Activated T-helper 1 cell treated with anti-CD3 and anti-CD28 coated beads, Interleukin-12 subunit alpha, Interleukin-12 subunit beta, Interleukin-2, Interleukin-4 antibody, amounts not matched to agents 30 ng/mL and 10 ng/mL and 1 ng/mL, durations not matched to agents 14 hours and 24 hours and 36 hours (primary cell): ENCODE data around the gene REV3L. TPM values are rescaled to one million over a fixed set of nuclear protein-coding genes. Genes with fewer than 3 reads are reported as not detected.
"Not testable (repeated sequence)": the region's sequence is repeated elsewhere in the genome, so short reads cannot be mapped to it uniquely, and the experiment has no call there.

Experiments
- DNase-seq: peaks from one replicate; pipeline ENCODE4 v3.0.0; 2021; ENCODE audit warnings: low spot score
- H3K27ac Mint-ChIP-seq: one replicate; pipeline ENCODE4 v1.8.0; 2021; ENCODE audit warnings: mild to moderate bottlenecking, mixed read lengths
- H3K27me3 Mint-ChIP-seq: one replicate; pipeline ENCODE4 v1.8.0; 2022; ENCODE audit warnings: mild to moderate bottlenecking, moderate library complexity, mixed read lengths; ENCODE audit not compliant: insufficient read depth
- H3K36me3 Mint-ChIP-seq: one replicate; pipeline ENCODE4 v1.8.0; 2021; ENCODE audit warnings: low read depth, mixed read lengths
- H3K4me1 Mint-ChIP-seq: one replicate; pipeline ENCODE4 v1.8.0; 2021; ENCODE audit warnings: low read depth, mixed read lengths
- H3K4me3 Mint-ChIP-seq: one replicate; pipeline ENCODE4 v1.8.0; 2021; ENCODE audit warnings: mild to moderate bottlenecking, moderate library complexity, mixed read lengths
- H3K9me3 Mint-ChIP-seq: one replicate; pipeline ENCODE4 v1.8.0; 2021; ENCODE audit warnings: mixed read lengths
- intact Hi-C: fragments of 100-400 bp; cut with micrococcal nuclease; formaldehyde crosslinking; loops from one replicate; pipeline ENCODE4 v1.15.1; 2024
- total RNA-seq: library from RNA; stranded (reverse); gene quantifications from 2 replicates; pipeline ENCODE4 v1.2.3, GENCODE V29; 2022

Gene REV3L
- total RNA-seq, 1 donor from 2014 or later, result 18.3 TPM

- H3K9me3 Mint-ChIP-seq, result peaks cover 2% of the 10 kb centered on the region
- H3K36me3 Mint-ChIP-seq, result peaks cover 31% of the 10 kb centered on the region
- H3K27me3 Mint-ChIP-seq, result no peaks in the 10 kb centered on the region
- H3K4me3 Mint-ChIP-seq, result no peak overlapping the region
- no peak overlapping the region for H3K27ac Mint-ChIP-seq
- no peak for DNase-seq
- no peaks in the 10 kb centered on the region for H3K4me1 Mint-ChIP-seq
- intact Hi-C loops, result no loop called here
Measured at GRCh38 chr6:111307275-111307858, 175.7 kb downstream of the REV3L start.

GRCh38 chr6:111306104-111306888, 176.7 kb downstream of the REV3L start:
- Mint-ChIP-seq H3K36me3 (peaks cover 36% of the 10 kb centered on the region), H3K9me3 (peaks cover 5% of the 10 kb centered on the region), H3K27me3 (no peaks in the 10 kb centered on the region), H3K27ac (peak overlapping the region; percentile 3), H3K4me3 (no peak overlapping the region), H3K4me1 (no peaks in the 10 kb centered on the region)
- intact Hi-C loops, result no loop called here
- no peak for DNase-seq

GRCh38 chr6:111301946-111302345, 181.1 kb downstream of the REV3L start:
- H3K27me3 Mint-ChIP-seq, result no peaks in the 10 kb centered on the region
- H3K4me3 Mint-ChIP-seq, result no peak overlapping the region
- intact Hi-C loops, result loop anchor here (2.0 kb wide), 1 partner anchor 37 kb away; no protein-coding TSS in a partner anchor

DNA sequence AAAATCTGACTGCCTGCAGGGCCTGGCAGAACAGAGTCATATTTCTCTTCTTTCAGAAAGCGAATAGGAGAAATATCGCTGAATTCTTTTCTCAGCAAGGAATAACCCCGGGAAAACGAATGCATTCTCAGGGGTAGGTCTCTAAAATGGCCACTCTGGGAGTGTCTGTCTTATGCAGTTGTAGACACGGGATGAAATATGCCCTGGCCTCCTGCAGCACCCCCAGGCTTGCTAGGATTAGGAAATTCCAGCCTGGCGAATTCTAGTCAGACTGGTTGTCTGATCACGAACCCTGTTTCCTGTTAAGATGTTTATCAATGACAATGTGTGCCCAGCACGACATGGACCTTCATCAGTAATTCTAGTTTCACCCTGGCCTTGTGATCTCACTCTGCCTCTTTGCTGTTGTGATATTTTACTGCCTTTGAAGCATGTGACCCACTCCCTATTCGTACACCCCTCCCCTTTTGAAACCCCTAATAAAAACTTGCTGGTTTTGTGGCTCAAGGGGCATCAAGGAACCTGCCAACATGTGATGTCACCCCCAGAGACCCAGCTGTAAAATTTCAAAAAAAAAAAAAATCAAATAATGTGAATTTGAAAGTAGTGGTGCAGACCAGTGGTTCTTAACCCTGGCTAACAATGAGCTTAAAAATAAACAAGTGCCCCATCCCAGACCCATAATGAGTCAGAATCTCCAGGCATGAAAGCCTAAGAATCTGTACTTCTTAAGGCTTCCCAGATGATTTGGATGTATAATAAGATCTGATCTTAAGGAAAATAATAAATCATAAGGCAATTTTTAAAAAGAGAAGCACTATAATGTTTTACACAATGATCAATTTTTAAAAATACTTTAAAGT, 181.8 kb downstream of the REV3L start:
- H3K9me3 Mint-ChIP-seq, H3K4me3 Mint-ChIP-seq, H3K27ac Mint-ChIP-seq, DNase-seq, H3K4me1 Mint-ChIP-seq, H3K27me3 Mint-ChIP-seq: not testable (repeated sequence)
- peaks cover 22% of the 10 kb centered on the region for H3K36me3 Mint-ChIP-seq
- intact Hi-C loops, result loop anchor here (2.0 kb wide), 1 partner anchor 38 kb away; no protein-coding TSS in a partner anchor

More at GRCh38 chr6:111301946-111302345, 181.1 kb downstream of the REV3L start:
- no peaks in the 10 kb centered on the region for H3K4me1 Mint-ChIP-seq
- no peak overlapping the region for H3K27ac Mint-ChIP-seq
- H3K36me3 Mint-ChIP-seq, result peaks cover 21% of the 10 kb centered on the region
- DNase-seq, result no peak
- peaks cover 8% of the 10 kb centered on the region for H3K9me3 Mint-ChIP-seq

- H3K4me3 Mint-ChIP-seq, result no peak overlapping the region
- H3K4me1 Mint-ChIP-seq, result peaks cover 7% of the 10 kb centered on the region
- H3K36me3 Mint-ChIP-seq, result peaks cover 18% of the 10 kb centered on the region
- H3K9me3 Mint-ChIP-seq, result peaks cover 8% of the 10 kb centered on the region
- no peak overlapping the region for H3K27ac Mint-ChIP-seq
- intact Hi-C loops, result no loop called here
- DNase-seq, result no peak
- H3K27me3 Mint-ChIP-seq, result no peaks in the 10 kb centered on the region
Measured at GRCh38 chr6:111297776-111298175, 185.2 kb downstream of the REV3L start.

- H3K27ac Mint-ChIP-seq, result no peak overlapping the region
- H3K36me3 Mint-ChIP-seq, result peaks cover 4% of the 10 kb centered on the region
- H3K4me1 Mint-ChIP-seq, result peaks cover 25% of the 10 kb centered on the region
- no peak overlapping the region for H3K4me3 Mint-ChIP-seq
- DNase-seq, result no peak
- H3K9me3 Mint-ChIP-seq, result no peaks in the 10 kb centered on the region
- intact Hi-C loops, result no loop called here
- no peaks in the 10 kb centered on the region for H3K27me3 Mint-ChIP-seq
Measured at GRCh38 chr6:111294374-111294967, 188.5 kb downstream of the REV3L start.

DNA sequence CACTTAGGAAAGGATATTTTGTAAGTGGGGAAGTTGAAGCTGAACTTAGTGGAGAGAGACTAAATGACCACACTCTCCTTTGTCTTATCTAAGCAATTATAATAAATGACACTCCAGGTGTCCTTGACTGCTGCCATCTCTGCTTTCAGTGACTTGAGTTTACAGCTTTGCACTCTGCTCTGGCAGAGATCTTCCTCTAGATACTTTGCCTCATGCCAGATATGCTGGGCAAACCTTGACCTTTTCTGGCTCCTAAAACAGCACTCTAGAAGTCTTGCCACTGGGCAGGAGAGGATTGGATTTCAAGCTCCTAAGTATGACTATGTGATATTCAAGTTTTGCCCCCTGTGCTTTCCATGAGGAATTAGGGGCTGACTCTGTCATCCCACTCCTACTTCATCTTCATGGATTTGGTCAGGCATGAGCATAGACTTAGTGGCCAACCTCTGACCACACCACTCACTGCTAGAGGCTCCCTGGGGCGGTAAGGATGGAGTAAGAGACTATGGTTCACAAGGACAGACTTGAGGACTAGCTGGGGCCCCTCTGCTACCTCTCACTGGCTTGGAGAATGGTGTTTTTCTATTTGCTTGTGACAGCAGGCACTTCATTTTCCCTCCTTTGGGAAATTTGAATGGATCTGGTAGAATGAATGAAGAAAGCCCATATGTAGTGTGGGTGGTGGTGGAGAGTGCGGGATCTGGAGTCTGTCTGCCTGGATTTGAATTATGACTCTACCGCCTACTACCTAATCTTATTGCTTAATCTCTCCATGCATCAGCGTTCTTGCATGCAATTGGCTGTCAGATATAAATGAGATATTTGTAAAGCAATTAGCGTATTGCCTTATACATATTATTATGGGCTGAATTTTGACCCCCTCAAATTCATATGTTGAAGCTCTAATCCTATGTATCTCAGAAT, 191.4 kb downstream of the REV3L start:
- no peaks in the 10 kb centered on the region for H3K27me3 Mint-ChIP-seq
- H3K4me1 Mint-ChIP-seq, result peaks cover 30% of the 10 kb centered on the region
- peaks cover 6% of the 10 kb centered on the region for H3K36me3 Mint-ChIP-seq
- H3K4me3 Mint-ChIP-seq, result no peak overlapping the region
- no peak overlapping the region for H3K27ac Mint-ChIP-seq
- H3K9me3 Mint-ChIP-seq, result no peaks in the 10 kb centered on the region
- DNase-seq, result no peak
- intact Hi-C loops, result loop anchor here (1.0 kb wide), 1 partner anchor 32 kb away; a partner anchor contains a TSS

- not testable (repeated sequence) for H3K36me3 Mint-ChIP-seq, H3K9me3 Mint-ChIP-seq, H3K4me3 Mint-ChIP-seq, H3K27me3 Mint-ChIP-seq
- Mint-ChIP-seq H3K27ac (peak overlapping the region; percentile 4), H3K4me1 (peaks cover 30% of the 10 kb centered on the region)
- intact Hi-C loops, result loop anchor here (1.0 kb wide), 1 partner anchor 32 kb away; a partner anchor contains a TSS
- DNase-seq, result peak; percentile 6
Measured at GRCh38 chr6:111290689-111291335, 192.2 kb downstream of the REV3L start.

DNA sequence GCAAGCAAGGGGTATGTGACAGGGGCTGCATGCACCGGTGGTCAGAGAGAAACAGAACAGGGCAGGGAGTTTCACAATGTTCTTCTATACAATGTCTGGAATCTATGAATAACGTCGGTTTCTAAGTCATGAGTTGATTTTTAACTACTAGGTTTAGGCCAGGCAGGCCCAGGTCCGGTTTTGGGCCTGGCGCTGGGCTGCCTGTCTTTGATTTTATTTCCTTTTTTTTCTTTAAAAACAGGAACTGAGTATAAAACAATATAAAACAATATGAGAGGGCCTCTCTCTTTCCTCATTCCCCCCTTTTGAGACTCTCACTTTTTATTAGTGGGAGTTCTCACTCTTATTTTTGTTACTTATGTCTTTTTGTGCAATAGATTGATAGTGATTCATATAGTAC, 198.7 kb downstream of the REV3L start:
- peaks cover 32% of the 10 kb centered on the region for H3K36me3 Mint-ChIP-seq
- H3K4me1 Mint-ChIP-seq, result peaks cover 11% of the 10 kb centered on the region
- H3K4me3 Mint-ChIP-seq, H3K27me3 Mint-ChIP-seq, H3K9me3 Mint-ChIP-seq, H3K27ac Mint-ChIP-seq, DNase-seq, intact Hi-C loops: not testable (repeated sequence)

DNA sequence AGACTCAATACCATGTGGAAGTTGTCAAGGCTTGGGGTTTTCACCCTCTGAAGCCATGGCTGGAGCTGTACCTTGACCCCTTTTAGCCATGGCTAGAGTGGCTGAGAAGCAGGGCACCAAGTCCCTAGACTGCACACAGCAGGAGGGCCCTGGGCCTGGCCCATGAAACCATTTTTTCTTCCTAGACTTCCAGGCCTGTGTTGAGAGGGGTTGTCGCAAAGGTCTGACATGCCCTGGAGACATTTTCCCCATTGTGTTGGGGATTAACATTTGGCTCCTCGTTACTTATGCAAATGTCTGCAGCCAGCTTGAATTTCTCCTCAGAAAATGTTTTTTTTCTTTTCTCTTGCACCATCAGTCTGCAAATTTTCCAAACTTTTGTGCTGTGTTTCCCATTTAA, 199.3 kb downstream of the REV3L start:
- H3K27me3 Mint-ChIP-seq, result no peaks in the 10 kb centered on the region
- no peak for DNase-seq
- peaks cover 7% of the 10 kb centered on the region for H3K4me1 Mint-ChIP-seq
- no peak overlapping the region for H3K27ac Mint-ChIP-seq
- intact Hi-C loops, result no loop called here
- no peaks in the 10 kb centered on the region for H3K9me3 Mint-ChIP-seq
- H3K4me3 Mint-ChIP-seq, result no peak overlapping the region
- H3K36me3 Mint-ChIP-seq, result peaks cover 37% of the 10 kb centered on the region

DNA sequence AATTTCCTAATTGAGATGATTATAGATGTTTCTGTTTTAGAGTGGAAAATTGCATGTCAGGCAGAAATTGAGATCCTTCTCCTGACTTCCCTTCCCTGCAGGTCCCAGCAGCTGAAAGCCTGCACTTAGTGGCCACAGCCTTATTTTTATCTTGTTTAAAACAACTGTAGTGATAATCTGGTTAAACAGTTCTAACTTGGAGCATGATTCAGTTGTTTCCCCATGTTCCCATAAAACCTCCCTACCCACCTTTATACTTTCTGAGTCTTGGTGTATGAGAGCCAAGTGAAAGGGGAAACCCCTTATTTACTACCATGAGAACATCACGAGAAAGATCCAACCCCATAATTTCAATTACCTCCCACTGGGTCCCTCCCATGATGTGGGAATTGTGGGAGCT, 200.5 kb downstream of the REV3L start:
- intact Hi-C loops, result no loop called here
- H3K27me3 Mint-ChIP-seq, result no peaks in the 10 kb centered on the region
- H3K4me1 Mint-ChIP-seq, result peaks cover 7% of the 10 kb centered on the region
- peaks cover 49% of the 10 kb centered on the region for H3K36me3 Mint-ChIP-seq
- DNase-seq, result no peak
- H3K9me3 Mint-ChIP-seq, result peaks cover 11% of the 10 kb centered on the region
- H3K27ac Mint-ChIP-seq, result no peak overlapping the region
- H3K4me3 Mint-ChIP-seq, result no peak overlapping the region
